HepG2 (cell line): ENCODE results near the gene PPFIA4. TPM values are rescaled to one million over a fixed set of nuclear protein-coding genes. Genes with fewer than 3 reads are reported as not detected.
A peak's percentile ranks its signal among the peaks of the same experiment; 100 is the strongest.

Experiments
- CBX2 ChIP-seq, 2 experiments: fragments of 200-600 bp in 1 of 2; sonication (generic); formaldehyde crosslinking in 1 of 2; IDR thresholded peaks; 2 replicates each; pipeline versions ENCODE4 v1.7.0 to v1.8.1; 2018 to 2022; ENCODE audit warnings: low read depth in 2 of 2, low read length in 1 of 2, mild to moderate bottlenecking in 1 of 2, missing genetic modification reagents in 1 of 2
- CHD2 ChIP-seq: IDR thresholded peaks from 2 replicates; pipeline ENCODE4 v1.6.1; 2011; ENCODE audit warnings: low read depth, low read length, improper control_type of control experiment
- CHD4 ChIP-seq: fragments of 200-600 bp; sonication (generic); IDR thresholded peaks from 2 replicates; pipeline ENCODE4 v1.7.0; 2017; ENCODE audit warnings: mild to moderate bottlenecking, low read length, borderline replicate concordance
- ESRRA ChIP-seq: sonication (generic); formaldehyde crosslinking; IDR thresholded peaks from 2 replicates; pipeline ENCODE4 v1.5.1; 2020; ENCODE audit warnings: mild to moderate bottlenecking, low read depth, missing genetic modification reagents
- GABPB1 ChIP-seq: IDR thresholded peaks from 2 replicates; pipeline ENCODE4 v1.6.1; 2016; ENCODE audit warnings: mild to moderate bottlenecking, missing genetic modification reagents, moderate library complexity, missing compliant biosample characterization
- HOXA3 ChIP-seq: sonication (generic); formaldehyde crosslinking; IDR thresholded peaks from 2 replicates; pipeline ENCODE4 v1.5.0; 2020; ENCODE audit warnings: missing genetic modification reagents
- HOXA9 ChIP-seq: sonication (generic); formaldehyde crosslinking; IDR thresholded peaks from 2 replicates; pipeline ENCODE4 v1.8.1; 2022; ENCODE audit warnings: missing genetic modification reagents, mild to moderate bottlenecking, moderate library complexity, borderline replicate concordance
- KLF15 ChIP-seq: sonication (generic); formaldehyde crosslinking; IDR thresholded peaks from 2 replicates; pipeline ENCODE4 v1.8.1; 2023; ENCODE audit warnings: borderline replicate concordance, mild to moderate bottlenecking, inconsistent platforms, missing genetic modification reagents, mixed read lengths
- KLF9 ChIP-seq: IDR thresholded peaks from 2 replicates; pipeline ENCODE4 v1.6.1; 2016; ENCODE audit warnings: low read depth
- MED8 ChIP-seq: sonication (generic); formaldehyde crosslinking; IDR thresholded peaks from 2 replicates; pipeline ENCODE4 v1.8.1; 2023; ENCODE audit warnings: mild to moderate bottlenecking, missing genetic modification reagents; ENCODE audit not compliant: insufficient replicate concordance
- MLX ChIP-seq: IDR thresholded peaks from 2 replicates; pipeline ENCODE4 v1.6.1; 2016
- NCOA2 ChIP-seq: sonication (generic); formaldehyde crosslinking; IDR thresholded peaks from 2 replicates; pipeline ENCODE4 v1.8.0; 2022; ENCODE audit warnings: inconsistent platforms
- POGZ ChIP-seq: sonication (generic); formaldehyde crosslinking; IDR thresholded peaks from 2 replicates; pipeline ENCODE4 v1.4.0; 2020; ENCODE audit warnings: mild to moderate bottlenecking, missing genetic modification reagents
- RBM22 ChIP-seq: fragments of 200-400 bp; formaldehyde crosslinking; optimal IDR thresholded peaks from 2 replicates; pipeline ENCODE3; 2017; ENCODE audit warnings: mild to moderate bottlenecking, low read length, moderate library complexity
- RFXANK ChIP-seq: IDR thresholded peaks from 2 replicates; pipeline ENCODE4 v1.6.1; 2016
- ZFP1 ChIP-seq: IDR thresholded peaks from 2 replicates; pipeline ENCODE4 v1.6.1; 2016
- ZGPAT ChIP-seq: IDR thresholded peaks from 2 replicates; pipeline ENCODE4 v1.6.1; 2016; ENCODE audit warnings: mild to moderate bottlenecking
- ZNF160 ChIP-seq: sonication (generic); formaldehyde crosslinking; IDR thresholded peaks from 2 replicates; pipeline ENCODE4 v1.8.0; 2022; ENCODE audit warnings: mild to moderate bottlenecking, inconsistent platforms, missing genetic modification reagents
- ZNF180 ChIP-seq: sonication (generic); formaldehyde crosslinking; IDR thresholded peaks from 2 replicates; pipeline ENCODE4 v1.4.0; 2020; ENCODE audit warnings: low read depth, missing genetic modification reagents, borderline replicate concordance
- ZNF232 ChIP-seq: sonication (generic); formaldehyde crosslinking; IDR thresholded peaks from 2 replicates; pipeline ENCODE4 v1.4.0; 2020; ENCODE audit warnings: missing genetic modification reagents, borderline replicate concordance
- ZNF274 ChIP-seq: sonication (generic); formaldehyde crosslinking; IDR thresholded peaks from 2 replicates; pipeline ENCODE4 v1.5.1; 2020; ENCODE audit warnings: mild to moderate bottlenecking, missing genetic modification reagents
- ZNF619 ChIP-seq: sonication (generic); formaldehyde crosslinking; IDR thresholded peaks from 2 replicates; pipeline ENCODE4 v1.4.0; 2020; ENCODE audit warnings: mild to moderate bottlenecking, missing genetic modification reagents
- ZNF784 ChIP-seq: sonication (generic); formaldehyde crosslinking; IDR thresholded peaks from 2 replicates; pipeline ENCODE4 v1.5.1; 2020; ENCODE audit warnings: missing genetic modification reagents, mild to moderate bottlenecking, borderline replicate concordance
- polyA plus RNA-seq, 8 experiments: library from polyadenylated mRNA; depleted of rRNA in 3 of 8; stranded (reverse) in 7 of 8; unstranded in 1 of 8; fragments of >200 nt; fragmentation: Illumina TruSeq in 4 of 8; extraction: Trizol in 4 of 8; gene quantifications; 2 replicates each; pipeline versions ENCODE4 v1.2.1 to v1.2.3, GENCODE V29; 2011 to 2016; ENCODE audit warnings: low read depth in 4 of 8, missing spikeins in 1 of 8, mixed read lengths in 1 of 8; ENCODE audit not compliant: insufficient read depth in 1 of 8
- total RNA-seq, 5 experiments: library from RNA; depleted of rRNA; stranded (reverse); fragments of >200 nt; fragmentation: Illumina TruSeq; extraction: Trizol; gene quantifications; 2 replicates each; pipeline ENCODE4 v1.2.3, GENCODE V29; 2016; ENCODE audit warnings: low read depth in 1 of 5
- TF ChIP-seq, protein P1 (sequence below): sonication (generic); formaldehyde crosslinking; IDR thresholded peaks from 2 replicates; pipeline ENCODE4 v1.8.0; 2022; ENCODE audit warnings: mild to moderate bottlenecking, missing genetic modification reagents
- TF ChIP-seq, protein P2 (sequence below): sonication (generic); formaldehyde crosslinking; IDR thresholded peaks from 2 replicates; pipeline ENCODE4 v1.4.0; 2020; ENCODE audit warnings: missing genetic modification reagents

The PPFIA4 gene
- total and polyA plus RNA-seq, 2 of the 13 experiments (the other 11 are each of a cell fraction or from before 2014, with no cell fraction given), result 6.4 TPM; not detected in 1

GRCh38 chr1:203026031-203026665, at the start of gene PPFIA4 (continued):
- TF ChIP-seq, protein P1, sequence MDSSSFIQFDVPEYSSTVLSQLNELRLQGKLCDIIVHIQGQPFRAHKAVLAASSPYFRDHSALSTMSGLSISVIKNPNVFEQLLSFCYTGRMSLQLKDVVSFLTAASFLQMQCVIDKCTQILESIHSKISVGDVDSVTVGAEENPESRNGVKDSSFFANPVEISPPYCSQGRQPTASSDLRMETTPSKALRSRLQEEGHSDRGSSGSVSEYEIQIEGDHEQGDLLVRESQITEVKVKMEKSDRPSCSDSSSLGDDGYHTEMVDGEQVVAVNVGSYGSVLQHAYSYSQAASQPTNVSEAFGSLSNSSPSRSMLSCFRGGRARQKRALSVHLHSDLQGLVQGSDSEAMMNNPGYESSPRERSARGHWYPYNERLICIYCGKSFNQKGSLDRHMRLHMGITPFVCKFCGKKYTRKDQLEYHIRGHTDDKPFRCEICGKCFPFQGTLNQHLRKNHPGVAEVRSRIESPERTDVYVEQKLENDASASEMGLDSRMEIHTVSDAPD (CRISPR knock-in tag), result no peak
- TF ChIP-seq KLF15, result no peak
- TF ChIP-seq MED8, result no peak
- peak; percentile 76 for TF ChIP-seq HOXA3
- no peak for TF ChIP-seq CHD4
- no peak for TF ChIP-seq NCOA2 (CRISPR knock-in tag)
- TF ChIP-seq, protein P2, sequence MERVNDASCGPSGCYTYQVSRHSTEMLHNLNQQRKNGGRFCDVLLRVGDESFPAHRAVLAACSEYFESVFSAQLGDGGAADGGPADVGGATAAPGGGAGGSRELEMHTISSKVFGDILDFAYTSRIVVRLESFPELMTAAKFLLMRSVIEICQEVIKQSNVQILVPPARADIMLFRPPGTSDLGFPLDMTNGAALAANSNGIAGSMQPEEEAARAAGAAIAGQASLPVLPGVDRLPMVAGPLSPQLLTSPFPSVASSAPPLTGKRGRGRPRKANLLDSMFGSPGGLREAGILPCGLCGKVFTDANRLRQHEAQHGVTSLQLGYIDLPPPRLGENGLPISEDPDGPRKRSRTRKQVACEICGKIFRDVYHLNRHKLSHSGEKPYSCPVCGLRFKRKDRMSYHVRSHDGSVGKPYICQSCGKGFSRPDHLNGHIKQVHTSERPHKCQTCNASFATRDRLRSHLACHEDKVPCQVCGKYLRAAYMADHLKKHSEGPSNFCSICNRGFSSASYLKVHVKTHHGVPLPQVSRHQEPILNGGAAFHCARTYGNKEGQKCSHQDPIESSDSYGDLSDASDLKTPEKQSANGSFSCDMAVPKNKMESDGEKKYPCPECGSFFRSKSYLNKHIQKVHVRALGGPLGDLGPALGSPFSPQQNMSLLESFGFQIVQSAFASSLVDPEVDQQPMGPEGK, result no peak
- TF ChIP-seq ZNF784 (CRISPR knock-in tag), result no peak
- TF ChIP-seq GABPB1 (CRISPR knock-in tag), result peak; percentile 43; the same call in 1 of the 2 replicates
- TF ChIP-seq RFXANK, result no peak
- TF ChIP-seq ZGPAT (CRISPR knock-in tag), result 0 out of 2 replicates have a peak, but pooled peaks have one; percentile 21
- TF ChIP-seq CBX2 (IDR thresholded peaks at IDR 0.05; ENCODE audit: low read depth, low read length), result no peak
- no peak for TF ChIP-seq CBX2 (CRISPR knock-in tag; IDR thresholded peaks at IDR 0.05; ENCODE audit: low read depth)
- no peak for TF ChIP-seq ZNF160 (CRISPR knock-in tag)
- 0 out of 2 replicates have a peak, but pooled peaks have one; percentile 49 for TF ChIP-seq ZNF274 (CRISPR knock-in tag)
- TF ChIP-seq ZFP1 (CRISPR knock-in tag), result no peak
- peak; percentile 88 for TF ChIP-seq POGZ (CRISPR knock-in tag)
- peak; percentile 32; the same call in 1 of the 2 replicates for TF ChIP-seq ZNF619 (CRISPR knock-in tag)
- 0 out of 2 replicates have a peak, but pooled peaks have one; percentile 50 for TF ChIP-seq ZNF232
- no peak for TF ChIP-seq RBM22
- TF ChIP-seq KLF9 (CRISPR knock-in tag), result no peak
- no peak for TF ChIP-seq ESRRA (CRISPR knock-in tag)
- TF ChIP-seq ZNF180, result no peak
- no peak for TF ChIP-seq HOXA9 (CRISPR knock-in tag)
- TF ChIP-seq MLX (CRISPR knock-in tag), result no peak
- no peak for TF ChIP-seq CHD2
